GM19452 (cell line): ENCODE measurements around the gene TAF4.
"Not testable (repeated sequence)": the region's sequence is repeated elsewhere in the genome, so short reads cannot be mapped to it uniquely, and the experiment has no call there.

ENCODE experiments used
- ATAC-seq: cut with Tn5 transposase; IDR thresholded peaks from one replicate; pipeline ENCODE4 v1.9.1; 2021; ENCODE audit not compliant: unreplicated experiment

Gene TAF4

GRCh38 chr20:61982191-61982950 lies 83.3 kb downstream of the TAF4 start:
- ATAC-seq, result no peak

GRCh38 chr20:61981691-61982090 lies 84.0 kb downstream of the TAF4 start:
- not testable (repeated sequence) for ATAC-seq

GRCh38 chr20:61980647-61981583 lies 84.8 kb downstream of the TAF4 start:
- ATAC-seq, result no peak

GRCh38 chr20:61979701-61980635 lies 85.7 kb downstream of the TAF4 start:
- ATAC-seq, result no peak

GRCh38 chr20:61979090-61979489 lies 86.6 kb downstream of the TAF4 start:
- no peak for ATAC-seq

GRCh38 chr20:61978491-61978890 lies 87.2 kb downstream of the TAF4 start:
- no peak for ATAC-seq

- no peak for ATAC-seq
These were observed 88.3 kb downstream of the TAF4 start for GRCh38 chr20:61977419-61977786.

GRCh38 chr20:61976644-61977418 lies 88.8 kb downstream of the TAF4 start:
- no peak for ATAC-seq

GRCh38 chr20:61976263-61976643 lies 89.4 kb downstream of the TAF4 start:
- ATAC-seq, result no peak

GRCh38 chr20:61975407-61976129 lies 90.1 kb downstream of the TAF4 start:
- ATAC-seq, result no peak

- ATAC-seq, result no peak
These were observed 91.4 kb downstream of the TAF4 start for GRCh38 chr20:61974357-61974665.

GRCh38 chr20:61973515-61974356 lies 91.9 kb downstream of the TAF4 start:
- ATAC-seq, result no peak

GRCh38 chr20:61972636-61973508 lies 92.8 kb downstream of the TAF4 start:
- ATAC-seq, result no peak

GRCh38 chr20:61971595-61971994 lies 94.1 kb downstream of the TAF4 start:
- ATAC-seq, result not testable (repeated sequence)

GRCh38 chr20:61970357-61970756 lies 95.3 kb downstream of the TAF4 start:
- no peak for ATAC-seq

GRCh38 chr20:61969806-61970205 lies 95.9 kb downstream of the TAF4 start:
- ATAC-seq, result no peak

GRCh38 chr20:61968932-61969331 lies 96.7 kb downstream of the TAF4 start:
- ATAC-seq, result no peak
